Activated CD8-positive, alpha-beta memory T cell treated with anti-CD3 and anti-CD28 coated beads, Interleukin-2, amount 50 U/mL, for 24 hours (primary cell): ENCODE results near the gene IMPDH2.
A peak's percentile ranks its signal among the peaks of the same experiment; 100 is the strongest.

Experiments
- DNase-seq: peaks from one replicate; pipeline ENCODE4 v3.0.0-alpha.2; 2020; ENCODE audit errors: extremely low read depth

The IMPDH2 gene

DNA sequence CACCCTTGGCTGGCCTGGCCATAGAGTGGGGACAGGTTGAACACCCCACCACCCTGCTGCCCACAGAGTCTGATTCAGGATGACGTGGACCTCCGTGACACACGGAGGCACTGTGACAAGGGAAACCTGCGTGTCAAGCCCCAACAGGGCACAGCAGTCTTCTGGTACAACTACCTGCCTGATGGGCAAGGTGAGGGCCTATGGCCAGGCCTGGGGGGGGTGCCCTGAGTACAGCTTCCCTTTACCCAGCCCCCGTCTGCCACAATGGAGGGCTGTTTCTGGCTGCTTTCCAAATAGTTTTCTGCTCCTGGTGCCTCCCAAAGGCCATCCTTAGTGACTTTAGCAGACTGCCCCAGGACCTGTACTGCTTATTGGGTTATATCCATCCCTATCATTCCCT lies 23.2 kb downstream of the IMPDH2 start:
- DNase-seq = no peak

DNA sequence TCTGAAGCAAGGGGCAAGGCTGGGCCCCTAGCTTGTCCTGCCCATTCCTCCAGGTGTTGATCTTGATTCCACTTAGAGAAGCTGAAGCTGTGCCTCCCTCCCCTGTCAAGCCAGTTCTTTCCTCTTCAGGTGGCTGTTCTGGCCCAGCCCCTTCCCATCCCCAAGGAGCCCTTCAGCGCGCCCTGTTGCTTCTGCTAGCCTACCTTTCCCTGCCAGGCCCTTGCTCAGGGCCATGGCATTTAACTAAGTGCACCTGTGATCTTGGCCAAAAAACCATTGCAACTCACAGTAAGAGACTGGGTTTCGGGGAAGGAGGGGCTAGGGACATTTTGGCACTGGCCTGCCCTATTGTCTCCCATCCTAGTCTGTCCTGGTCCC lies 23.9 kb downstream of the IMPDH2 start:
- DNase-seq = no peak

DNA sequence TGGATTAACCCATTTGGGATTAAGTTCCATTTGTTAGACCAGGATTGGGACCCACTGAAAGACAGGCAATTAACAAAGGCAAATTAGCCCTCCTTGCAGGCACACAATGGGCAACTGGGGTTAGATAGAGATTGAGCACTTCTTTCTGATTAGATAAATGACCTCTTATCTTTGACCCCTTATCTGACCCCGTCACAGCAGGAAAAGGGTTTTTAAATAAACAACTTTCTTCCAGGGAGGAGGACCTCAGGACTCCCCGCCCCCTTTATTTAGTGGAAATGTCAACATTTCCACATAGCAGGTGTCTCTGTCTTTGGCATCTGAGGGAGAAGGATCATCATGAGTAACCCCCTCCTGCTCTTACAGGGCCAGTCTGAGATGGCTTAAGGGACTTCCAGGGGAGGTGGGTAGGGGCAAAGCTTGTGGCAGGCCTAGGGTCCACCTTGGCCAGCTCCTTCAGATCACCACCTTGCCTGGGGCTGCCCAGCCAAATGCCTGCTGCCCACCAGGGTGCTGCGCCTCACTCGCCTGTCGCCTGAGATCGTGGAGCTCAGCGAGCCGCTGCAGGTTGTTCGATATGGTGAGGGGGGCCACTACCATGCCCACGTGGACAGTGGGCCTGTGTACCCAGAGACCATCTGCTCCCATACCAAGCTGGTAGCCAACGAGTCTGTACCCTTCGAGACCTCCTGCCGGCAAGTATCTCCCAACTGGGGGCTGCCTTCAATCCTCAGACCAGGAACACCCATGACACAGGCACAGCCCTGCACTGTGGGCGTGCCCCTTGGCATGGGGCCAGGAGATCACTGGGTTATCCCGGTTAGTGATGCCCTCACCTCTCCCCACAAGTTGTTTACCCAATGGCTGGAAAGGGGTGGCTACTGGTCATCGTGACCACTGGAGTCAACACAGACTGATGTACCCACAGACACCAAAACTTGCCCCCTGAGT lies 24.6 kb downstream of the IMPDH2 start:
- no peak for DNase-seq

DNA sequence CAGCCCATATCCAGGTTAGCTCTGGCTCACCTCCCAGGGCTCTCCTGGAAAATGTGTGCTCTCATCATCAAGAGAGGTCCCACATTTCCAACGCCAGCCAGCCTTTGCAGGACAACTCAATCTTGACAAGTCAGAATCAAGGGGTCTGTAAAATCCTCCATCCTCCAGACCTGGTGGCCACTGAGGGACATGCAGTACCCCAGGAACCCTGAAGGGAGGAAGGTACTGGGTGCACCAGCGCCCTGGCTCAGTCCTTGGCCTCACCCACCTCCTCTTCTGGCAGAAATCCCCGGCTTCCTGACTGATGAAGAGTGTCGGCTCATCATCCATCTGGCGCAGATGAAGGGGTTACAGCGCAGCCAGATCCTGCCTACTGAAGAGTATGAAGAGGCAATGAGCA lies 28.0 kb downstream of the IMPDH2 start:
- DNase-seq = no peak

DNA sequence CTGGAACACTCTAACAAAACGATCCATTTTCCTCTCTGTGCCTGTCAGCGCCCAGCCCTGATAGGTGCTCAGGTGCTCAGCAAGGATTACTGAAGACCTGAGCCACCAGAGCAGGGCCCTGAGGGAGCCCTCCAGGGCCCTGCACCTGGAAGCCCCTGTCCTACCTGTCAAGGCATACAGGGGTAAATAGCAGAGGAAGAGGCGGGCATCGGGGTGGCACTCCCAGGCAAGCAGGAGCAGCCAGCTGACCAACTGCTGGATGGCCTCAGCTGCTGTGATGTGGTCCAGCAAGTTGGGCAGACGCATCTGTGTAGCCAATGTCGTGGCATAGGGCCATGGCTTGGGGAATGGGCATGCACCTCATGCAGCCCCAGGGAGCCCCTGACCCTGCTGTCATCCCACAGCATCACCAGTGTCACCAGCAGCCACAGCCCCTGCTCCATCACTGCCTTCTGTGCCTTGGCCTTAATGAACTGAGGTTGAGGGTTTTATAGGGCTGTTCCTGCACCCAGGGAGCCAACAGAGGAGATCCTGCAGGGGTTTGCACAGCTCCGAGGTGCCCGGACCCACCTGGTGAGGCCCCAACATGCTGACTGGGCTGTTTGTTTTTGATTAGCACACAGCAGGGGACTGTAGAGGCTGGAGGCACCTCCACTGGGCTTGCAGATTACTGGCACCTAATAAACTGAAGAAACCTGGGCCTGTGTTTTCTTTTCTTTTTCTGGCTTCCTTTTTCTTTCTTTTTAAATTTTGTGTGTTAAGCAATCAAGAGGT lies 29.9 kb downstream of the IMPDH2 start:
- DNase-seq = no peak

DNA sequence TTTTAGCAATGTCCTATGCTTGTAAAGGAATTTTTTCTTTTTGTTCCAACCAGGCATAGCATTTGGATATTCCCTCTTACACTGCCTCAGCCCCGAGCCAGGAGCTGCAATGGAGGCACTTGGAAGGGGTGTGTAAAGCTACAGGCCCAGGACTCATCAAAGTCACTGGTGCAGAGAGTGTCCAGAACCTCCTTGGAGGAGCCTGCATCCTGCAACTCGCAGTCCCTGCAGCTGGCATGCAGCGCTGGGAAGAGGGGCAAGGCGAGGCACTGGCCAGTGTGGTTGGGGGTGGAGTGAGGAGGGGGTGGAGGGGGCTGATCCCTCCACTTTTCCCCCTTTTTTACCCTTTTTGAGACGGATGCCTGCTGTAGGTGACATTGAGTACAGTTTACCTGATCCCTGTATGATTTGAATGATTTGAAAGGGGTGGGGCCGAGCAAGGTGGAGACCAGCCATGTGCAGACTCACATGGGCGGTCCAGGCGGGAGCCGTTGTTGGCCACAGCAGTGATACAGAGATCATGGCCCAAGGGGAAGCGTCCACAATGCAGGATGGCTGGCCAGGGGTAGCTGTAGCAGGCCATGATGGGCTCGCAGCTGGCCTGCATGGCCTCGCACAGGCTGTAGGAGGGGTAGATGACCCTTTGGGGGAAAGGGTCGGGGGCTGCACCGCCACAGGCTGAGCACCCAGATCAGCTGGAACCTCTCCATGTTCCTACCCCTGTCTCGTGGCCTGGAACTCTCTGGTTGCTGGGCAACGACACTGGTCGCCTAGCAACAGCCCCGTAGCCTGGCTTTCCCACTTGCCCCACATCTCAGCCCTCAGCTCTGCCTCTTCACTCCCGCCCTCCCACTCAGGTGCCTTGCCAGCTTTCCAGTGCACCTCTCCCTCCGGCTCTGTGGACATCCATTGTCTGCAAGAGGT lies 31.2 kb downstream of the IMPDH2 start:
- DNase-seq = no peak

DNA sequence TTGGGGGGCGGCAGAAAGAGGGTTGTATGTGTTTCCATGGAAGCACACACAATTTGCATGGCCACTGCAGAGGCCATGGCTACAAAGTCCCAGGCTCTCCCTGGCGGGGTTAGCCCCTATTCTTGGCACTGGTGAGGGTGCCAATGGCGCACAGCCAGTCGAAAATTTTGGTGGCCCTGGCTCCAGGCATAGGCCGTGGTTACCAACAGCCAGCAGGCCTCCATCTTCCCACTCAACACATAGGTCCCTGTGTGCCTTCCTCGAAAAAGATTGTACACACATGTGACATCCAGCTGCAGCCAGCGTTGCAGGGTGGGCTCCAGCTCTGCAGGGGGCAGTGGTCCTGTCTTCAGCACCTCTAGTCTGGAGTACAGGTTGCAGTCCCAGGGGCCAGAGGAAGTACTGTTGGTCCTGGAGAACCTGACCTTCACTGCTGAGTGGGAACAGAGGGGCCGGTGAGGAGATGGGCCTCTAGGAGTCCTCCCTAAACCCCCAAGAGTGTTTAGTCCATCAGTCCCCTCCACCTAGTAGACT lies 32.0 kb downstream of the IMPDH2 start:
- DNase-seq = no peak

DNA sequence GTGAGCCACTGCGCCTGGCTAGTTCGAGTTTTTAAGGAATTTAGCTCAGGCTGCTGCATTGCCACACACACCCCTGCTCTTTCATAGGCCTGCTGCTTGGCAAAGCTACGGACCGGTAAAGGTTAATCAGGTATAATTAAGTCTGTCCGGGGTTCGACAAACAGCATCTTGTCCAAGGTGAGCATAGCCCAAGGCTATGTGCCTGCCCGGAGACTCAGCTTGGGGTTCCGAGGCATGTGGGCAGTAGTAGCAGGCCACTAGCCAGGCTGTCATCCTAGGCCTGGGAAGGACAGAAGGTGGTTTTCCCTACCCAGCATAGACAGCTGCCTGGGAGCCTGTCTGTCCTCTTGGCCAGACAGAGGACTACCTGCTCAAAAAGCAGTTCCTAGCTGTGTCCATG lies 32.6 kb downstream of the IMPDH2 start:
- no peak for DNase-seq

DNA sequence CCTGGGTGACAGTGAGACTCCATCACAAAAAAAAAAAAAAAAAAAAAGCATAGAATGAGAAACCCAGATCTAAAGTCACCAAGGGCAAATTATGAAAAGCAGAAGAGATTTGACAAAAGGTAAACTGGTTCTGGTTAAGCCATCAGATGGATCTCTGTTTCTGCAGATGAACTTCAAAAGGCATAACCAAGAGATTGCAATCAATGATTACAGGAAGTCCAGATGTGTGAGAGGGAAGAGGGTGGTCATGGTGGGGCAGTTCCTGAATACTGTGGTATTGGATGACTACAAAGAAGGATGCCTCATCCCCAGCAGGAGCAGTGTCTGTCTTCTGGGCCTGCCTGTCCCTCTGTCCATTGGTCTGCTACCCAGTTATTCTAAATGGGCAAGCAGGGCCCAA lies 35.4 kb downstream of the IMPDH2 start:
- no peak for DNase-seq

DNA sequence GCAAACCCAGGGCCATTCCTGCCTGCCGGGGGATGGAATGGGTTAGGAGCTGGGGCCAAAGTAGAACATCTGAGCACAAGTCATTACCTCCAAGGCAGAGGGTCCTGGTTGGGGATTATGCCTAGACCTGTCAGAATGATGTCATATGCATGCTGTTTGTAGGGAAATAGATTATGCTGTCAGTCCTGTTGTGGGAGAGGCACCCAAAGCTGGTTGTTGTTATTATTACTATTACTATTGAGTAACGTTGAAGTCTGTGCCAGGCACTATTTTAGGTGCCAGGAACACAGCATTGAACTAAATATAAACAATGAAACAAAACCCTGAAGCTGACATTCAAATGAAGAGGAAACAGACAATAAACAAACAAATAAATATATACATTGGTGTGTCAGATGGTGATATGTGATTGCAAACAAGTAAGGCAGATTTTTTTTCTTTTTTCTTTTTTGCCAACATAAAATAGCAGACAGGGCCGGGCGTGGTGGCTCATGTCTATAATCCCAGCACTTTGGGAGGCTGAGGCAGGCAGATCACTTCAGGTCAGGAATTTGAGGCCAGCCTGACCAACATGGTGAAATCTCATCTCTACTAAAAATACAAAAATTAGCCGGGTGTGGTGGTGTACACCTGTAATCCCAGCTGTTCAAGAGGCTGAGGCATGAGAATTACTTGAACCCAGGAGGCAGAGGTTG lies 37.2 kb downstream of the IMPDH2 start:
- DNase-seq = no peak

DNA sequence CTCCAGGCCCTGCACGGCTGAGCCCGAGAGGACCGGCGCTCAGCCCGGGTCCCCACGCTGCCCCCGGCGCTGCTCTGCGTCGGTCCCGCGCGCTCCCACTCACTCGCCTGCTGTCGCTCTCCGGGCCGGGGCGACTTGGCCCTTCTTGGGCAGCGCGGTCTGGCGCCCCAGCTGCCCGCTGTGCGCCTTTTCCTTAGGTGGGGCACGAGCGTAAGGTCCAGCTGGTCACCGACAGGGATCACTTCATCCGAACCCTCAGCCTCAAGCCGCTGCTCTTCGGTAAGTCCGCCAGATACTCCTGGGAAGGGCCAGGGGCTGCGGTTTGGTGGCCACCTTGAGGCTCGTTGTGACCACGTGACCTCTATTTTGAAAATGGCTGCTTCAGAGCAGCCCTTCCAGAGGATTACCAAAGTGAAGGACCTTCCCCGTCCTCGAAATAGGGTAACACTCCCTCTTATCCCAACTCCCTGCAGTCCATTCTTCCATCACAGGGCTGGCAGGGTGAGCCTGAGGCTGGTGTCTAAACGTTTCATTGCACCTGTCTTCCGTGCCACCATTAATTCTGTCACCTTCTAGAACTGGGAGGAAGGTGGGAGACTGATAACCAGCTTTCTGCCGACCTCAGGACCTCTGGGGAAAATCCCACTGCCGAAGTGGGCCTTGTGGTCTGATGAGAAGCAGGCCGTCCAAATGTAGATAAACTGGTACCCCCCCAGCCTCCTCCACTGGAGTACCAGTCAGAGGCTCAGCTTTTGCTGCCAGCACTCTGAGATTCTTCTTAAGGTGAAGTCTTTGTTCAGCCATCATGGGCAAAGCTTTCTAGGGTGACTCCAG lies 38.3 kb downstream of the IMPDH2 start:
- no peak for DNase-seq

DNA sequence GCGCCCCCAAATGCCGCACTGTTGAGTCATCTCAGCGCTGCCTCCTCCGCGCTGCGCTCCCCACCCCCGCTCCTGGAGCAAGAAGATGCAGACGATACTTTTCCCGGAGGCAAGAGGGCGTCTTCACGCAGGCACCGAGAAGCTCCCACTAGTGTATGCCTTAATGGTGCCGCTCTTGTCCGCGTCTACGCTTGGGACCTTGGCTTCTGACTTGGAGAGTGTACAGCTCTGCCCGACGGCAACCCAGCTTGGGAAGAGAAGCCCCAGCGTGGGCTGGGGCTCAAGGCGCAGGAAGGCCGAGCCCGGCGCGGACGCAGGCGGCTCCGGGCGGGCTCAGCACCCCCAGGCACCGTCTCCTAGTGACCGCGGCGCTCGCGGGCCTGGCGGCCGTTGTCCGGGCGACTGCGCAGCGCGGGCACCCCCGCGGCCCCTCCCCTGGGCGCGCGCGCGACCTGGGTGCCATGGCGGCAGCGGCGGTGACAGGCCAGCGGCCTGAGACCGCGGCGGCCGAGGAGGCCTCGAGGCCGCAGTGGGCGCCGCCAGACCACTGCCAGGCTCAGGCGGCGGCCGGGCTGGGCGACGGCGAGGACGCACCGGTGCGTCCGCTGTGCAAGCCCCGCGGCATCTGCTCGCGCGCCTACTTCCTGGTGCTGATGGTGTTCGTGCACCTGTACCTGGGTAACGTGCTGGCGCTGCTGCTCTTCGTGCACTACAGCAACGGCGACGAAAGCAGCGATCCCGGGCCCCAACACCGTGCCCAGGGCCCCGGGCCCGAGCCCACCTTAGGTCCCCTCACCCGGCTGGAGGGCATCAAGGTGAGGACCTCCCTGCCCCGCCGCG lies 39.2 kb downstream of the IMPDH2 start, which contains the start of gene P4HTM:
P4HTM (plus strand) TSS at position 446 of the 840 bp plus-strand sequence; CDS start at position 462, 16 bp downstream.
- peak; percentile 59 for DNase-seq

DNA sequence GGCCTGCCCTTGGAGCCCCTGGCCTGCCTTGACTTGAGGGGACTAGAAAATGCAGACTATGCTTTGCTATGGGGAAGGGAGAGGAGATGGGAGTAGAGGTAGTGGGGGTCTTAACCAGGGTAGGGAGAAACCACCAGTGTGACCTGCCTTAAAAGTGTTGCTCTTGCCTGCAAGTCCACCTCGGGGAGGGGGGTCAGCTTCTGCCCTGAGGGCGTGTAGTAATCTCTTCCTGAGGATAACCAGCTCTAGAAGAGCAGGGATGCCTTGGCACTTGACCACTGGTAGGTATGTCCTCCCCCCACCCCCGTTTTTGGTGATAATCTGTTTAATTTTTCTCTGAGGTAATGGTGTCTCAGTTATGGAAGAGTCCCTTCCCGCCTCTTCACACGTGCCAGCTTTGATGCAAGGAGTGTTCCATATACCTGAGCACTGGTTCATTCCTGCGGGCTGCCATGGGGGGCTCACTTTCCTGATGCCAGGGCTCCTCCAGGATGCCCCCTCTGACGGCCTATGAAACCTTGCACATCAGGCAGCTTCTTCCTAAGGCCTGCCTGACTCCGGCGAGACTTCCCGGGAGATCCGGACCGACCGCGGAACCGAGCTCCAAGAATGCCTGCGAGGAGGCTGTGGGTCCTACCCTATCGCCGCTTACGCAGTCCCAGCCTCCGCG lies 39.9 kb downstream of the IMPDH2 start:
- no peak for DNase-seq

DNA sequence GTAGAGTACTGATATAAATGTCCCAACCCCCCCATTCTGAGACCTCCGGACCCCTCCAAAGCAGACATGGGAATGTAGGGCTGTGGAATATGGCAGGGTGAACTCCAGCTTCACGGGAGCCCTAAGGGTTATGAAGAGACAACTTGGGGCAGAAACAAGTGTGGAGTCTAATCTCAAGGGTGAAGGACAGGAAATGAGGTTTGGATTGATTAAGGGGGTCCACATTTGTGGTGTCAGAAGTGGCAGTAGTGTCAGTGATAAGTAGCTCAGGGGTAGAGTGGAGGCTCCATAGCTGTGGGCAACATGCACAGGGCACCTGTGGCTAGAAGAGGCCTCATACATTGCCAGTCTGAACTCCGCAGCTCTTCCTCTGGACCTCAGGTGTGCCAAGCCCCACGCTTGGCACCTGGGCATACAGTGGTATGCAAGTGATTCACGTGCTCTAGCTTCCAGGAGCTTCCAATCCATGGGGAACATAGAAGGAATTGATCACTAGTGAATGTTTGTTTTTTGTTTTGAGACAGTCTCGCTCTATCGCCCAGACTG lies 43.3 kb downstream of the IMPDH2 start:
- no peak for DNase-seq

DNA sequence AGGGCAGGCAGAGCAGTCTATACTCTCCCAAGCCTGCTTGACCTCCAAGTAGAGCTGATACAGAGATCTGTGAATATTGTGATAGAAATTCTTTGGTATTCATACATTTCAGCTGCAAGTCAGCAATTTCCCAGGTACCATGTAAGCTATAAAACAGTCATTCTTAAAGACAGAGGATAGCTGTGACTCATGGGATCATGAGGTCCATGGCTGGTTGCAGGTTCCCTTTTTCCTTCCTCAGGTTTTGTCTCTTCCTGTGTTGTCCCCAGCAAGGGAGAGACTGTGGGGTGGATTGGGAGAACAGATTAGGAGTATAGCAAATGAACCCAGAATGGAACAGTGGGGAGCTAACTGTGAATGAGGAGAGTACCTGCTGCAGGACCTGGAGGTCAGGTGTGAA lies 44.5 kb downstream of the IMPDH2 start:
- DNase-seq = no peak

DNA sequence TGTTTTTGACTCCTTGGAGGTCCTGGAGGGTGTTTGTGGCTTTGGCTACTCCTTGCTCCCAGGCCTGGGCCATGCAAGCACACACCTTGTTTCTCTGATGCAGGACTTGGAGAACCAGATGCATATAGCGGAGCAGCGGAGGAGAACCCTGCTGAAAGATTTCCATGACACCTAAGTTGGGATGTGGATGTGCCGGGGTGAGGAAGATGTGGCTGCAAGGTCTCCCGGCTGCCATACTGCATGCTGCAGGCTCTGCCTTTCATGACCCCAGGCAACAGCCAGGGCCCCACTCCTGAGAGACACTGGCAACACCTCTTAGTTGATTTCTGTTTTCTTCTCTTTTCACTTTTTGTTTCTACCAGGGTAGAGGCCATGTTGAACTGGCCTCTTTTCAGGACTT lies 46.1 kb downstream of the IMPDH2 start:
- DNase-seq = no peak

DNA sequence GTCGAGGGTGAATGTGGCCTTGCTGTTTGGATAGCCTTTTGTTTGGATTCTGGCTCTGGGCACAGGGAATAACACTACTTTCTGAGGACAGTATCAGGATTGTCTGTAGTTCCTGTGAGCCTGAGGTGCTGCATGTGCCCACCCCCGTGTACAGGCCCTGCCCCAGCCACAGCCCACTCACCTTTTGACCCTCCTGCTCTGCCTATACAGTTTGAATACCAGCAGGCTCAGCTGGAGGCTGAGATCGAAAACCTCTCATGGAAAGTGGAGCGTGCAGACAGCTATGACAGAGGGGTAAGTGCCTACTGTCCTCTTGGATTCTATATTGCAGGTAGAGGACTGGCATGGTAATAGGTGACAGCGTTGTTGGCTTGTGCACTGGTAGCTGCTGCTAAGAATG lies 46.5 kb downstream of the IMPDH2 start:
- DNase-seq = no peak

DNA sequence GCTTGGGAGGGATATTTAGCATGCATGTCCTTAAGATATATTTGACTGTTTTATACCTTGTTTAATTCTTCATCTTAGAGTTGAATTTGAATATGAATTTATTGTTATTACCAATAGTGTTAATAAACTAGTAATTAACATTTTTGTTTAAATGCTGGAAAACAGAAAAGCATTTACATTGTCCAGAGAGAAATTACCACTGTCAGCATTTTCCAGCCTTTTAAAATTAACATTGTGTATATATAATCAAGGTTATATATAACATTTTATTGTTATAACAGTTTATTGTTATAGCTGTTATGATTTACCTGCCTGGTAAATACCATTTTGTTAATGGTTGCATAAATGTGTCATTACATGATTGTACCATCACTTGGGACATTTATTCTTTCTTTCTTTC lies 47.2 kb downstream of the IMPDH2 start:
- no peak for DNase-seq
